CD8-positive, alpha-beta memory T cell (primary cell): ENCODE data around the gene ENO1. TPM values are rescaled to one million over a fixed set of nuclear protein-coding genes. Genes with fewer than 3 reads are reported as not detected.
"Not testable (repeated sequence)": the region's sequence is repeated elsewhere in the genome, so short reads cannot be mapped to it uniquely, and the experiment has no call there.

Experiments used
- CTCF ChIA-PET: fragments of 350-600 bp; sonication (Branson Sonifier 250); formaldehyde crosslinking; loops from one replicate; lab custom pipeline; 2021; ENCODE audit warnings: antibody characterized with exemption; lab: Charles Lee
- POLR2A ChIA-PET: fragments of 350-600 bp; sonication (Branson Sonifier 250); formaldehyde crosslinking; loops from one replicate; lab custom pipeline; 2021; ENCODE audit warnings: antibody characterized with exemption; lab: Charles Lee
- DNase-seq, 5 donors: peaks; one replicate each; pipeline versions ENCODE4 v3.0.0 to v3.0.0-alpha.2; 2020 to 2022; ENCODE audit warnings: mixed read lengths in 1 of 5
- H3K27ac ChIP-seq: one replicate; pipeline ENCODE4 v1.7.0; 2013; ENCODE audit warnings: low read depth, mild to moderate bottlenecking, low read length, moderate library complexity
- H3K27me3 ChIP-seq: 2 replicates; pipeline ENCODE4 v1.7.0; 2013; ENCODE audit warnings: low read length, mild to moderate bottlenecking; ENCODE audit not compliant: insufficient read depth, poor library complexity, severe bottlenecking
- H3K36me3 ChIP-seq: 2 replicates; pipeline ENCODE4 v1.7.0; 2013; ENCODE audit warnings: mild to moderate bottlenecking, low read length, moderate library complexity; ENCODE audit not compliant: insufficient read depth
- H3K4me1 ChIP-seq: 2 replicates; pipeline ENCODE4 v1.7.0; 2013; ENCODE audit warnings: mild to moderate bottlenecking, low read length, moderate library complexity; ENCODE audit not compliant: insufficient read depth
- H3K4me3 ChIP-seq: 2 replicates; pipeline ENCODE4 v1.7.0; 2013; ENCODE audit warnings: mild to moderate bottlenecking, low read length
- H3K9me3 ChIP-seq: 2 replicates; pipeline ENCODE4 v1.7.0; 2013; ENCODE audit warnings: mild to moderate bottlenecking, low read length
- H3K27ac Mint-ChIP-seq, 8 donors: one replicate each; pipeline ENCODE4 v1.8.0; 2020 to 2021; ENCODE audit warnings: mixed read lengths in 8 of 8, mild to moderate bottlenecking in 6 of 8, inconsistent platforms in 3 of 8, moderate library complexity in 3 of 8
- H3K27me3 Mint-ChIP-seq, 2 donors: one replicate each; pipeline ENCODE4 v1.8.0; 2020 to 2021; ENCODE audit warnings: mixed read lengths in 2 of 2, mild to moderate bottlenecking in 1 of 2, moderate library complexity in 1 of 2
- H3K36me3 Mint-ChIP-seq, 3 donors: one replicate each; pipeline ENCODE4 v1.8.0; 2020 to 2021; ENCODE audit warnings: mixed read lengths in 3 of 3, inconsistent platforms in 1 of 3, mild to moderate bottlenecking in 1 of 3
- H3K4me1 Mint-ChIP-seq, 3 donors: one replicate each; pipeline ENCODE4 v1.8.0; 2020 to 2021; ENCODE audit warnings: mixed read lengths in 3 of 3, inconsistent platforms in 1 of 3, mild to moderate bottlenecking in 1 of 3
- H3K4me3 Mint-ChIP-seq, 7 donors: one replicate each; pipeline ENCODE4 v1.8.0; 2020 to 2021; ENCODE audit warnings: mixed read lengths in 7 of 7, mild to moderate bottlenecking in 6 of 7, moderate library complexity in 4 of 7, inconsistent platforms in 2 of 7
- H3K9me3 Mint-ChIP-seq, 5 donors: one replicate each; pipeline ENCODE4 v1.8.0; 2020 to 2022; ENCODE audit warnings: mixed read lengths in 5 of 5, mild to moderate bottlenecking in 3 of 5, moderate library complexity in 2 of 5, inconsistent platforms in 1 of 5
- polyA plus RNA-seq: library from polyadenylated mRNA; unstranded; fragments of 300-500 nt; fragmentation: Illumina TruSeq; gene quantifications from one replicate; pipeline ENCODE4 v1.2.3, GENCODE V29; 2021
- total RNA-seq, 2 experiments: library from RNA; stranded (reverse); gene quantifications; one replicate each; pipeline ENCODE4 v1.2.3, GENCODE V29; 2021

Gene ENO1
- total and polyA plus RNA-seq, 3 experiments from 2014 or later: 1,061 to 3,136 (median 3,105) TPM

GRCh38 chr1:8903908-8904650 lies 25.6 kb upstream of the ENO1 start:
- no peak for DNase-seq
- Mint-ChIP-seq H3K4me3 (no peak overlapping the region), H3K27me3 (no peaks in the 10 kb centered on the region), H3K27ac (peak overlapping the region in 3 of 8 donors; percentile 11 to 58 (median 23)), H3K36me3 (no peaks in the 10 kb centered on the region), H3K4me1 (peaks cover 11 to 25% (median 21%) of the 10 kb centered on the region in 3 donors), H3K9me3 (no peaks in the 10 kb centered on the region)
- no peak overlapping the region for H3K27ac ChIP-seq
- POLR2A ChIA-PET: no interaction called here
- no peaks in the 10 kb centered on the region for H3K36me3 ChIP-seq
- H3K4me3 ChIP-seq: no peak overlapping the region
- no peaks in the 10 kb centered on the region for H3K27me3 ChIP-seq
- no peaks in the 10 kb centered on the region for H3K9me3 ChIP-seq
- peaks cover 17% of the 10 kb centered on the region for H3K4me1 ChIP-seq
- CTCF ChIA-PET: no interaction called here

- Mint-ChIP-seq H3K4me1 (peaks cover 14 to 30% (median 24%) of the 10 kb centered on the region in 3 donors), H3K27me3 (no peaks in the 10 kb centered on the region), H3K4me3 (no peak overlapping the region), H3K9me3 (no peaks in the 10 kb centered on the region), H3K36me3 (no peaks in the 10 kb centered on the region), H3K27ac (peak overlapping the region in 2 of 8 donors; percentile 11 to 58)
- no peaks in the 10 kb centered on the region for H3K27me3 ChIP-seq
- H3K4me3 ChIP-seq: no peak overlapping the region
- ChIA-PET POLR2A (no interaction called here), CTCF (no interaction called here)
- no peaks in the 10 kb centered on the region for H3K9me3 ChIP-seq
- H3K27ac ChIP-seq: no peak overlapping the region
- no peak for DNase-seq
- peaks cover 21% of the 10 kb centered on the region for H3K4me1 ChIP-seq
- no peaks in the 10 kb centered on the region for H3K36me3 ChIP-seq
Observed at GRCh38 chr1:8903410-8903809, 24.9 kb upstream of the ENO1 start.

- no peaks in the 10 kb centered on the region for H3K27me3 Mint-ChIP-seq
- ChIA-PET POLR2A (no interaction called here), CTCF (no interaction called here)
- Histone ChIP-seq H3K36me3 (no peaks in the 10 kb centered on the region), H3K4me1 (peaks cover 21% of the 10 kb centered on the region), H3K9me3 (no peaks in the 10 kb centered on the region), H3K4me3 (no peak overlapping the region), H3K27ac (no peak overlapping the region), H3K27me3 (no peaks in the 10 kb centered on the region)
- peaks cover 14 to 30% (median 22%) of the 10 kb centered on the region in 3 donors for H3K4me1 Mint-ChIP-seq
- peak overlapping the region in 5 of 8 donors; percentile 38 to 90 (median 48) for H3K27ac Mint-ChIP-seq
- H3K36me3 Mint-ChIP-seq: no peaks in the 10 kb centered on the region
- no peak for DNase-seq
- no peaks in the 10 kb centered on the region for H3K9me3 Mint-ChIP-seq
- no peak overlapping the region for H3K4me3 Mint-ChIP-seq
Observed at GRCh38 chr1:8902765-8903164, 24.3 kb upstream of the ENO1 start.

GRCh38 chr1:8900684-8901083 lies 22.2 kb upstream of the ENO1 start:
- H3K27me3 ChIP-seq, H3K27me3 Mint-ChIP-seq, CTCF ChIA-PET, H3K9me3 ChIP-seq, H3K9me3 Mint-ChIP-seq, H3K27ac ChIP-seq, H3K36me3 Mint-ChIP-seq, H3K4me3 ChIP-seq, DNase-seq, H3K36me3 ChIP-seq: not testable (repeated sequence)
- H3K27ac Mint-ChIP-seq: peak overlapping the region in 1 of 8 donors; percentile 68
- H3K4me3 Mint-ChIP-seq: peak overlapping the region in 1 of 7 donors; percentile 15
- POLR2A ChIA-PET: interaction anchor here (0.6 to 0.7 kb wide), 2 partner anchors 24 to 67 kb away, joined by 7 to 9 read pairs; no protein-coding TSS in a partner anchor
- H3K4me1 Mint-ChIP-seq: peaks cover 14 to 27% (median 19%) of the 10 kb centered on the region in 3 donors
- peaks cover 21% of the 10 kb centered on the region for H3K4me1 ChIP-seq

- Mint-ChIP-seq H3K4me3 (no peak overlapping the region), H3K36me3 (no peaks in the 10 kb centered on the region), H3K4me1 (peaks cover 14 to 25% (median 17%) of the 10 kb centered on the region in 3 donors), H3K27ac (peak overlapping the region in 4 of 8 donors; percentile 34 to 97 (median 63)), H3K27me3 (no peaks in the 10 kb centered on the region), H3K9me3 (no peaks in the 10 kb centered on the region)
- ChIA-PET POLR2A (interaction anchor here (1.3 kb wide), 1 partner anchor 21 kb away, joined by 7 read pairs; the partner anchor contains the start of gene ENO1), CTCF (interaction anchor here (1.8 kb wide), 1 partner anchor 106 kb away, joined by 5 read pairs; no protein-coding TSS in a partner anchor)
- Histone ChIP-seq H3K4me3 (no peak overlapping the region), H3K36me3 (no peaks in the 10 kb centered on the region), H3K4me1 (peaks cover 21% of the 10 kb centered on the region), H3K9me3 (no peaks in the 10 kb centered on the region), H3K27me3 (no peaks in the 10 kb centered on the region), H3K27ac (peak overlapping the region; percentile 27)
- DNase-seq: no peak
Observed at GRCh38 chr1:8899046-8899445, 20.6 kb upstream of the ENO1 start.

- H3K4me3 ChIP-seq, H3K9me3 Mint-ChIP-seq, H3K36me3 Mint-ChIP-seq, H3K27ac ChIP-seq, H3K27me3 Mint-ChIP-seq, H3K36me3 ChIP-seq, H3K27me3 ChIP-seq, H3K9me3 ChIP-seq, DNase-seq: not testable (repeated sequence)
- peak overlapping the region in 1 of 7 donors; percentile 47 for H3K4me3 Mint-ChIP-seq
- H3K4me1 Mint-ChIP-seq: peaks cover 14 to 25% (median 17%) of the 10 kb centered on the region in 3 donors
- ChIA-PET CTCF (interaction anchor here (1.8 kb wide), 1 partner anchor 107 kb away, joined by 5 read pairs; no protein-coding TSS in a partner anchor), POLR2A (interaction anchor here (1.3 kb wide), 1 partner anchor 20 kb away, joined by 7 read pairs; the partner anchor contains the start of gene ENO1)
- H3K27ac Mint-ChIP-seq: peak overlapping the region in 3 of 8 donors; percentile 34 to 56 (median 43)
- H3K4me1 ChIP-seq: peaks cover 21% of the 10 kb centered on the region
Observed at GRCh38 chr1:8898418-8898817, 19.9 kb upstream of the ENO1 start.

GRCh38 chr1:8897505-8897904 lies 19.0 kb upstream of the ENO1 start:
- H3K27ac ChIP-seq, H3K36me3 Mint-ChIP-seq, H3K9me3 ChIP-seq, H3K9me3 Mint-ChIP-seq, H3K4me3 ChIP-seq, DNase-seq, H3K36me3 ChIP-seq, H3K4me3 Mint-ChIP-seq, H3K27me3 Mint-ChIP-seq, H3K27me3 ChIP-seq, H3K27ac Mint-ChIP-seq, POLR2A ChIA-PET: not testable (repeated sequence)
- peaks cover 14 to 25% (median 17%) of the 10 kb centered on the region in 3 donors for H3K4me1 Mint-ChIP-seq
- CTCF ChIA-PET: interaction anchor here (1.8 kb wide), 1 partner anchor 107 kb away, joined by 4 read pairs; no protein-coding TSS in a partner anchor
- peaks cover 21% of the 10 kb centered on the region for H3K4me1 ChIP-seq

GRCh38 chr1:8896775-8897174 lies 18.3 kb upstream of the ENO1 start:
- H3K27ac Mint-ChIP-seq, H3K27me3 ChIP-seq, H3K36me3 ChIP-seq, H3K27ac ChIP-seq, H3K27me3 Mint-ChIP-seq, POLR2A ChIA-PET, H3K4me3 ChIP-seq, DNase-seq, H3K9me3 ChIP-seq, H3K9me3 Mint-ChIP-seq, H3K4me3 Mint-ChIP-seq, H3K36me3 Mint-ChIP-seq: not testable (repeated sequence)
- peaks cover 14 to 25% (median 17%) of the 10 kb centered on the region in 3 donors for H3K4me1 Mint-ChIP-seq
- CTCF ChIA-PET: interaction anchor here (1.8 kb wide), 1 partner anchor 108 kb away, joined by 4 read pairs; no protein-coding TSS in a partner anchor
- H3K4me1 ChIP-seq: peaks cover 21% of the 10 kb centered on the region
